CD4-positive, alpha-beta T cell treated with Interleukin-15 for 1 hour (primary cell): Measurements from ENCODE around the gene STK38.
A peak's percentile ranks its signal among the peaks of the same experiment; 100 is the strongest.

Experiments used
- DNase-seq: peaks from one replicate; pipeline ENCODE4 v3.0.0-alpha.2; 2020

Gene STK38

DNA sequence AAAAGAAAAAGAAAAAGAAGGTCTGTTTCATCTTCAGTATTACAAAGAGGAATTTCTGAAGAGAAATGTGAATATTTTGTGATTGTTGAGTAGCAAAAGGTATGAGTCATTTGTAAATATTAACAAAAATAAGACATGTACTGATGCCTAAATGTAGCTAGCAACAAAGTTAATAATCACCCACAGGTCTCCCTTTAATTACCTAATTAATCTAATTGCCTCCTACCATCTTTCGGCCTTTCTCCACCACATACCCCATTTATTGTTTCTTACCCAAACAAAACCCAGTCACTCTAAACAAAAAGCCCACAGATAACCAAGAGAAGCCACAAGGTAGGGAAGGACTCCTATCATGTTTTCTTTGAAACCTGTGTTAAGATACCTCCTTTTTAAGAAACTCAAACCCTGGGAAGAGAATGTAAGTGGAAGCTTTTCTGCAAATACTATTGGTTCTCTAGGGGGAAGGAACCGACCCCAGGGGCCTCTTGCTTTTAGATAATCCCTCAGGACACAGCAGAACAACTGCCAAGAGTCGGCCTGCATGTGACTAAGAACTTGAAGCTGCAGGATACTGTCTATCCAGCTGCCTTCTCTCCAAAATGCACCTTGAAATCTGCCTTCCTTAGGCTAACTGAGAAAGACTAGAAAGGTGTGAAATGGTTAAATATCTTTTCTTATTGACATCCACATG is 16.1 kb upstream of the STK38 start:
- no peak for DNase-seq

DNA sequence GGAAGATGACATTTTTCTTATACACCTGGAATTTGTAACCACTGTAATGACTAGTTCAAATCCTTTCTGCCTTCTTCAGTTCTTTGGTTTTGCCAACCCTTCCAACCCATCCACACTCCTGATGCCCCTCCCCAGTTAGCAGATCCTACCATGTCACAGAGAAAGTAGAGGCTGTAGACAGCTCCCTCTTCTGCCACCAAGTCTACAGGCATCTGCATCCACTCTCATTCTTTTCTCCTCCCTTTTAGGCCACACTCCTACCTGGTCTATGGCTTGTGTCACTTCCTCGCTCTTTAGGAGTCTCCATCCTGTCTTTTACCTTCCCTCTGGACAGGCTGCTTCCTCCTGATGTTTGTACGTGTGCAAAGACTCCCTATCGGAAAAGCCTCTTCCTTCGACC is 13.5 kb upstream of the STK38 start:
- DNase-seq: no peak

DNA sequence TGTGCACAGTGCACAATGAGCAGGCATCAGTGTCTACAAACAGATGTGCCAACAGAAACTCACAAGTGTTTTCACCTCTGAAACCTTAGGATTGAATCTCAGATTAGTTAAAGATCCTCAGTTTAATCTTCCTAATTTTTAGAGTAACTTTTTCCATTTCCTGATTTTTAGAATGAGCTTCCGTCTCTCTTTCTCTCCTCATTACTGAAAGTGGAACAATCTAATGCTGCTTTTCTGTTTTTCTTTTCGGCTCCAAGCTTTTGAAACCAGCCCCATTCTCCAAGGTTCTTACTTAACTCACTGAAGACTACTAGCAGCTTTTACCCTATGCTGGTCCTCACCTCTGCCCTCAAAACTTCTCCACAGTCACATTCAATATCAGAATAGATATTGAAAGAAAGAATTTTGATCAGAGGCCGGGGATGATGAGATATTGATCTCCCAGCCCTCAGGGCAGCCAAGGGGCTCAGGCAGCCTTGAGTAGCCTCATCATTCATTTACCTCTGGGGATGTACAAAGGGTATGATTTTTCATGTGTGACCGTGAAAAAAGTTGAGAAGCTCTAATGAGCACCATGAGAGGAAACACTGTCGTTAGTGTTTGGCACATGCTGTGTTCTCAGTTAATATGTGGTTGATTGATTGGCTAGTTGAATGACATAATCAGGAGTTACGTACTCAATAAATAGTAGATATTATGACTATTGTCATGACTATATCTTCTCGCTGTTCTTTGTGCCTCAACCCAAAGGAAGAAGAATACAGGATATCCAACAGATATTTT is 11.9 kb upstream of the STK38 start:
- no peak for DNase-seq

DNA sequence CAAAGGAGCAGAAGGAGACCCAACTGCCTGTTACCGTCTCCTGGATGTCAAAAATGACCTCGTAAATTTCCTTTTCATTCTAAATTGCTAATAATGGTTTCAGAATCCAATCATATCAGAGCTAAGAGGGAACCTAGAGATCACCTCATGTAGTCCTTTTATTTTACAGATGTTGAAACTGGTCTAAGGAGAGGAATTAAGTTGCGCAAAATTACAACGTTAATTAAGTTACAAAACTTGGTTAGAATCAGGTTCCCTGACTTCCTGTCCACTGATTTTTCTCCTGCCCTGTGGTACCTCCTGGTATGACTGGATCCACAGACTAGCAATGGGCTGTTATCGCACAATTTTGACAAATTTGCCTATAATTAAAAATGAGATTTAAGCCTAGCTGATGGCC is 9.0 kb upstream of the STK38 start:
- no peak for DNase-seq

DNA sequence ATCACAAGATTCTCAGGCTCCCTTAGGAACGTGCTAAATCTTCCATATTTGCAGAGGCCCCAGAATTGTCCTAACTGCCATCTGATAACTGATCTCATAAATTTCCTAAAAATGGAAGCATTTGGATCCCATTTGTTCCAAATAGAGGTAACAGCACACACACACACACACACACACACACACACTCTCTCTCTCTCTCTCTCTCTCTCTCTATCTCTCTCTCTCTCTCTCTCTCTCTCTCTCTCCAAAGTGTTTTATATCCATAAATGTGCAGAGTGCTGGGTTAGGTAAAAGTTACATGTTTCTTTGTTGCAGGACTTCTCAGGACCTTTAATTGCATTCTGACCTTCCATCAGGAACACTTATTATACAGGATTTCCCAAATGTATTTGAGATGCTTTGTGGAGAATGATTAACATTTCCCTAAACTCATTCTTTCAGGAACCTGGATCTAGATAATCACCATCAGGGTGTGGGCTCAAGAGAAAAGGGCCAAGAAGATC is 8.5 kb upstream of the STK38 start:
- no peak for DNase-seq

DNA sequence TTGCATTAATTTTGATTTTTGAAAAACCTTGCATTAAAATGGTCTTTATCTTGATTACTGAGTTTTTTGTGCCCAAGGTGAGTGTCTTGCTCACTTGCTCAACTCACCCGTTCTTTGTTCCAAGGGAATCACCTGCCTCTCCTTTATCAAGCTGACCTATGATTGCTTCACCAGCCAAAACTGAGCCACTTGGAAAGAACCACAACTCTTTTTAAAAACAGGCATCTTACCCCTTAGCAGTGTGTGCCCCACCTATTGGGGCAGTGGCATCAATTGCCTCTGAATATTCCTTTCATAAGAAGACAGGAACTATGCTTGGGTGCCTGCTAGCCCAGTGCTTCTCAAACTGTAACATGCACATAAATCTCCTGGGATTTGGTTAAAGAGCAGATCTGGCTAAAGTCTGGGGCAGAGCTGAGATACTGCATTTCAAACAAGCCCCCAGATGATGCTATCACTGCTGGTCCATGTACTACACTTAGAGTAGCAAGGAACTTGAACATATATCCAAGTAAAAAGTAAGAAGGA is 3.3 kb upstream of the STK38 start:
- DNase-seq: no peak

DNA sequence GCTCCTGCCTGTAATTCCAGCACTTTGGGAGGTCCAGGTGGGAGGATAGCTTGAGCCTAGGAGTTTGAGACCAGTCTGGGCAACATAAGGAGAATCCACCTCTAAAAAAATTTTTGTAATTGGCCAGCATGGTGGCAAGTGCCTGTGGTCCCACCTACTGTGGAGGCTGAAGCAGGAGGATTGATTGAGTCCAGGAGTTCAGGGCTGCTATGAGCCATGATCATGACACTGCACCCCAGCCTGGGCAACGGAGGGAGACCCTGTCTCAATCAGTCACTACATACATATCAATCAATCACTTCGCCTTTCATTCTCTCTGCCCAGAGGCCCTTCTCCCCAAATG is 1.1 kb upstream of the STK38 start:
- DNase-seq: no peak

DNA sequence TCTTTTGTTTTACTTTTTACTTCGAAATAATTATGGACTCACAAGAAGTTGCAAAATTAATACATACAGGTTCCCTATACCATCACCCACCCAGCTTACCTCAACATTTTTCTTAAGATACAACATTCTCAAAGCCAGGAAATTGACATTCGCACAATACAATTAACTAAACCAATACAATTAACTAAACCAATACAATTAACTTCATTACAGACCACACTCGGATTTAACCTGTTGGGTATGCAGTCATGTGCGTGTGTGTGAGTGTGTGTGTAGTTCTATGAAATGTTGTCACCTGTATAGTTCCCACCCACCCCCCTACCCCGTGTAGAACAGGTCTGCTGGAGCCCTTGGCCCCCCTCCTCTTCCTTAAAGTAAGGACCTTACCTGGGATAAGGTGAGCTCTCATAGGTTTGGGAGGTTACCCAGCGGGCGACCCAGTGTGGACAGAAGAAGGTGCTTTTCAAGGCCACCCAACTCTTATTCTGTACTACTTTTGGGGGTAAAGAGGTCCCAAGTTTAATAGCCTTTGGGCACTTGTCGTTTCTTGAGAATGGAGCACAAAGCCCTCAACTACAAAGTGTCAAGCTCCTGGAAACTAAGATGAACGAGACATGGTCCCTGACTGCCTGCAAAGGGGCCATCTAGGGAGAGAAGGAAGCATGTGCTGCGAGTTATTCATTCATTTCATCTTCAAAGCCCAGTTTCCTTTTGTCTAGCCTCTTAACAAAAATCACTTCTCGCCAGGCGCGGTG is 544 bp upstream of the STK38 start:
- no peak for DNase-seq

DNA sequence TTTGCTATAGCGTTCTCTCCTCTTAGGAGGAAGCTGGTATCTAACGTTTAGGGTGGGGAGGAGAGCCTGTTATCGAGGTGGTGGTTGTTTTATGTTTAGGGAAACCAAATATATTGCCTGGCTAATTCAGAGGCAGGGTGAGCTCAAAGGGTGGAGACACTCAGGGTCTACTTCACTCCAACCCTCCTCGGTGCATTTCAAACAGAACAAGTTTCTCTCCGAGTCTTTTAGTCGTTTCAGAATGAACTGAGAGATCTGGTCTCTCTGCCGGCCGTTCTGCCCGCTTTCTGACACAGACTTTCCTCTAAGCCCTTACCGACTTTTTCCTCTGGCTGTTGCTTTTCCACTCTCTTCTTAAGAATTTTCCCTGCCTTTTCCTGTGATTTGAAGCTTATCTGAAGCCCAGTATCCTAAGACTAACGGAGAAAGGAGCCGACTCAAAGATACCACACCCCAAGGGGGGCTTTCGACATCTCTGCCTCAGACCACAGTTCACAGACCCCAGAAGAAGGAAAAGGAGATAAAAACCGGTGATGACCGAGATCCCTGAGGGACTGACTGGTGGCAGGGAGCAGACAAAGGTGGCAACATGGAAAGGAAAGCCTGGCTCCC is 865 bp downstream of the STK38 start:
- DNase-seq: no peak

DNA sequence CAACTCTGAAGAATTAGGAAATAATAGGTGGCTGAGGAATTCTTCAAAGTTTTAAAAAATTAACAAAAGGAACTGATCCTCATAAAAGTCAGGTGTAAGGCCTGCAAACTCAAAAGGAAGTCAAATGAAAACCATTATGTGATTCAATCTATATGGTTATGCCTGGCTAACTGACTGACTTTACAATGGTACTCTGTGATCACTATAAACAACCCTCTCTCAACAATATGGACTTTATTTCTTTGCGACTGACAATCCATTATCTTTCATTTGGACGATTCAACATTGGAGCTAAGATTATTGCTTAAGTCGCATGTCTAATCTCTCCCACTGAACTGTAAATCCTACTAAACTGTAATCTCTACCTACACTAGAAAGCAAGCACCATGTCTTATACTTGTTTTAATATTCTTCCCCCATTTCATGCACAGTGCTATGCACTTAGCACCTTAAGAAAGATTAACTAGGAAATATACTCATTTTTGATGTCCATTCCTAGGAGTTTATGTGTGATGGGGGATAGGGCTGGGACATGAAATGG is 1.4 kb downstream of the STK38 start:
- DNase-seq: no peak

DNA sequence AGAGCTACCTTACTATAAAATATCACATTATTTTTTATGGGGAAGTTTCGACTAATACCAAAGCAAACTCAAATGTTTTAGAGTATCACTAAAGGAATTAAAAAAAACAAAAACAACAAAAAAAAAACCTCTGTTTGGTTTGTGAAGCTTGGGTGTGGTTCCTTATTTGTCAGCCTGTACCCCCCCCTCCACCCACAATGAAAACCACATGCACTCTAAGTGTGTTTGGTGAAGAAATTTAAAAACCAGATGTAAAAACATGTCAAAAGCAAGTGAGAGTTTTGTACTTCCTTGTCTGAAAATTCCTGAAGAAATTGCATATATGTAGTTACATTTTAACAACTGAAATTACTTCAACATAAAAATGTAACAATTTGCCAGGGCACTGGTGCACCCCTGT is 3.1 kb downstream of the STK38 start:
- DNase-seq: peak; percentile 64

DNA sequence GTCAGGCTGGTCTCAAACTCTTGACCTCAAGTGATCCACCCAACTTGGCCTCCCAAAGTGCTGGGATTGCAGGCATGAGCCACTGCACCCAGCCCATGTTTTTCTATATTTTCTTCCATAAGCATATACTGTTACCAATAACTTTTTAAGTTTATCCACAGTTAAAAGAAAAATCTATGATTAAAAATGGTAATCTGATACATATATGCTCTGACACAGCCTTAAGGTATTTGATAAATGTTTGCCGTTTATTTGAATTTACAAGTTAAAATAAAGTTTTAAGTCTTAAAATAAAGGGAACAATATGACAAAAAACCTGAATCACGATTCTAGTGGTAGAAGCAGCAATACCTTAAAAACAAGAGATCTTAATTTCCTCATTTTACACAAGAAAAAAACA is 5.2 kb downstream of the STK38 start:
- DNase-seq: no peak

DNA sequence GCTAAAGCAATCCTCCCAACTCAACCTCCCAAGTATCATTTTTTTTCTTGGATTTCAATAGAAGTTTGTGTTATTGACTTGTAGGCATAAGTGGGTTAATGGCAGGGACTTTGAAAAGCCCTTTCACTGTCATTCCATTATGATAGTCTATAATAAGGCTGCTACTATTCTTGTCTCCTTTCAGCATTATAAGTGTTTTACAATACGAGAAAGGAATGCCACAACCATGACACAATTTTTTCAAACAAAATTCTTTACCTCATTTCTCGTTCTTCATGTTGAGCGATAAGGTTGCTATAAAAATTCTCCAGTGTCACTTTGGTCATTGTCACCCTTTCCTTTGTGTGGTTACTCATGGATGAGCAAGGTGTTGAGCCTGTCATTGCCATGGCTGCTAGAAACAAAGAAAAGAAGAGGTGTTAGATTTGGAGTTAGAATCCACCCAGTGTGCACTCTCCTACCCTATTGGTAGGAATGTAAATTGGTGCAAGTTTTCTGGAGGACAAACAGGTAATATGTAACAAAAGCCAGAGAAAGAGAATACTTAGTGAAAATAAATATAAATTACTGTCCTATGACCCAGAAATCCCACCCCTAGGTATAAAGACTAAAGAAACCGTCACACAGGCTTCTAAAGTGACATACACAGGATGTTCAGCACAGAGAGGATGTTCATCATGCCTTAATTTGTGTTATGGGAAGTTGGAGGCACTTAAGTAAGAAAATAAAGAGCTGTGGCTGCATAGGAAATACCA is 7.3 kb downstream of the STK38 start:
- no peak for DNase-seq

DNA sequence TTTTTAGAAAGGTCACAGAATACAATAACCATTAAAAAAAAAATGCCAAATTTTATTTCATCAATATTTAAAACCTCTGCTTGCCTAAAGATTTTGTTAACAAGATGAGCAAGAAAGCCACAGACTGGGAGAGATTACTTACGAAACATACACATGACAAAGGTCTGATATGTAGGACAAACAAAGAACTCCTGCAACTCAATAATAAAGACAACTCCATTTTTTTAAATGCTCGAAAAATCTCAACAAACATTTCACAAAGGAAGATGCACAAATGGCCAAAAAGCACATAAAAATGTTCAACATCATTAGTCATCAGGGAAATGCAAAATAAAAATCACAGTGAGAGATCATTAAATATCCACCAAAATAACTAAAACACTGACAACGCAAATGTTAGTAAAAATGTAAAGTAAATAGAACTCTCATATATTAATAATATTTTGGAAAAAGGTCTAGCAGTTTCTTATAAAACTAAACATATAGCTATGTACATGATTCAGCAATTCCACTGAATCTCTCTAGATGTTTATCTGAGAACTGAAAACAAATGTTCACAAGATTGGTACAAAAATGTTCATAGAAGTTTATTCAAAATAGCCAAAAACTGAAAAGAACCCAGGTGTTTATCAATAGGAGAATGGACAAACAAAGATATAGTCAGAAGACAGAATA is 10.3 kb downstream of the STK38 start:
- no peak for DNase-seq

DNA sequence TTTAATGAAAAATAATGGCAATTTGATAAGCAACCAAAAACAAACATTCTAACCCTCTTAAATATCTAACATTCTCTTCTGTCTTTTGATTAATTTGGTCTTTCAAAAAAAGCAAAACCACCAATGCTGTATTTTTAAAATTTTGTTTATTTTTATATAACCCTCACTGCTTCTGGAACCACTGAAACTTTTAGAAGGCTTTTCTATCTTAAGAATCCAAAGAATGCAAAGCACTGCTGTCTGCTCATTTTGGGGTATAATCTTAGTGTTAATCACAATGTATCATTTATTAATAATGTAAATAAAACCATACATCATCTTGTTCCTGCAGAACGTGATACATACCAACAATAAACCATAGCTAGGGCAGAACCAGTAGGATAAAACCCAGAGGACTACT is 14.0 kb downstream of the STK38 start:
- DNase-seq: no peak

DNA sequence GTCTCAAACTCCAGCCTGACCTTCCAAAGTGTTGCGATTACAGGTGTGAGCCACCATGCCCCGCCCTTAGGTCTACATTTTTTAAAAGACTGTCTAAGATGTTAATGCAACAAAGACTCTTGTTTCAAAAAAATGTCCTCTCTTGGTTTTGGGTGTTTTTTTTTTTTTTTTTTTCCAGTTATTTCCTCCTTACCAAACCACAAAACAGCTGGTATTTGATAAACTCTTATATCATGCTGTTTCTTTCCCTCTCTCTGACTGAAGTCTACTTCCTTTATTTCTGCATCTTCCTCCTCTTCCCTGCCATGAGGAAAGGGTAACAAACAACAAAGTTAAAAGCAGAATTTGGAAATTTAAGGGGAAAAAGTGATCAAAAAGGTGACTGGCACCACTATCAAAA is 21.2 kb downstream of the STK38 start:
- no peak for DNase-seq

DNA sequence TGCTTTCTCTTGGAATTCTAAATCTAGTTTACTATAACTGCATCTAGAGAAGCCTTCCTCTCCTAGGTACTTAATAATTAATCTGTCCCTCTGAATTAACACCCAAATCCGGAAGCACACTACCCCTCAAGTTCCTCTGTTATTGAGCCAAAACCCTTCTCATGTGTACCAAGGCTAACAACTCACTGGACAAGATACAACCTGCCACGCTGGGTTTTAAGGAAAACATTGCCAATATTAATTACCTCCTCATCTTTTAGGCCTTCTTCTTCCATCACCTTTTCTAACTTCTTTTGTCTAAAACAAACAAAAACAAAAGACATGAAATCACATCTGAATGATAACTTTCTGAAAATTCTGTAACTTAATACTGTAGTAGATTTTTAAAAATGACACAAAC is 21.9 kb downstream of the STK38 start:
- DNase-seq: no peak

DNA sequence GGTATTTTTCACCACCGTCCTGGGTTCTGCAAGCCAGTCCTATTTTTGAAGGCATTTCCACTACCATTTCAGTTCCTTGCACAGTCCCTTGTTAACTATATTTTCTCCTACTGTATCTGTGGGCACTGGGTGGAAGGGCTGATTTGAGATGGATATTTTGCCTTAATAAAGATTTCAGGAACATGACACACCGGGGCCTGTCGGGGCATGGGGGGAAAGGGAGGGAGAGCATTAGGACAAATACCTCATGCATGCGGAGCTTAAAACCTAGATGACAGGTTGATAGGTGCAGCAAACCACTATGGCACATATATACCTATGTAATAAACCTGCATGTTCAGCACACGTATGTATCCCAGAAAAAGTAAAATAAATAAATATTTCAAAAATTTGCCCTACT is 22.4 kb downstream of the STK38 start:
- DNase-seq: no peak

DNA sequence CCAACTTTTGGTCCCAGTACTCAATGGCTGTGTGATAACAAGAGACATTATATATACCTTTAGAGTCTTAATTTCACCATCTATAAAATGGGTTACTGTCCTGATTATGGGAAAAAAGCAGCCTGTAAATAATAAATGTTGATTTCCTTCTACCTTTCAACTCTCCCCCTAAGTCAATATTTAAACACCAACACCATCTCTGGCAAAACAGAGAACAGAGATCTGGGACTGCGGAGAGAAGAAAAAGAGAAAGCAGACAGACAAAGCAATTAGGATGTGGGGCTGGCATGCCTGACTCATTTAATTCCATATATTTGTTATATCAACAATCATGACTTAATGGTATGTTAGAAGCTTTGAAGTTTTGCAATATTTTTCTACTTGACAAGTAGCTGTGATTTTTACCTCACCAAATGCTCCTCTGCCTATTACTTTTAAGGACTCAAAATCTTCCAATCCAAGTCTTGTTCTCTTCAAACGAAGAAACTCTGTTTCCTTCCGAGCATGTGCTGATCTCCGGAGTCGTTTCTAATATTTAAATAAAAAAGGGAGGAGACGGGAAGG is 23.3 kb downstream of the STK38 start:
- no peak for DNase-seq

DNA sequence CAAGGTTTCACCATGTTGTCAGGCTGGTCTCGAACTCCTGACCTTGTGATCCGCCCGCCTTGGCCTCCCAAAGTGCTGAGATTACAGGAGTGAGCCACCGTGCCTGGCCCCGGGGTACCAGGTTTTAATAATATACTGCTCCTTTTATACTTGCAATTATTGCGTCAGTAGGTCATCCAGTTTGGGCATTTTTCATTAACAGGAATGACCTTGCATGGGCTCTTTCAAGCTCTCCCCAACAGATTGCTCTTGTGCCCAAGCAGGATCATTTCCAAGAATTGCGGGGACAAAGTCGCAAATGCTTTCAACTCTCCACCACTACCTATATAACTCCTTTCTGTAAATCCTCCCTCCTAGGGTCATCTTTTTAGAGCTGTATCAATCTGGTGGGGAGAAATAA is 23.8 kb downstream of the STK38 start:
- DNase-seq: no peak

DNA sequence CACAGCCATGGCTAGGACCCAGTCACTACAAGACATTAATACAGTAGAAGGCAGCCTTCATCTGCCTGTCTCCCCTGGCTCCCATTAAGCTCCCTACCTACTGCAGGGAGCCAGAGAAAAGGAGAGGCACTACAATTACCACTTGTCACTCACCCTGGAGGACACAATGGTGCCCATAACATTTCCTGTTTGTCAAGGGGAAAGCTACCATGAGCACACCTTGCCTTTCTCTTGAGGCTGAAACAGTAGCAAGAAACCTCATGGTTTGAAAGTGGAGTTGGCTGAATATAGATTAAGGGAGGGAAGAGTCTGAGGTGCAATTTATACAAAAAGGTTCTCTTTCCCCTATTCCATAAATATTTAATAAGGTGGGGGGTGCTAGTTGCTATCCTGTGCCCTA is 27.9 kb downstream of the STK38 start:
- DNase-seq: no peak
